Ecto neural progenitor cell (in vitro differentiated cells): ENCODE measurements around the gene MCU.
"Not testable (repeated sequence)": the region's sequence is repeated elsewhere in the genome, so short reads cannot be mapped to it uniquely, and the experiment has no call there.

ENCODE experiments used
- DNase-seq: peaks from one replicate; pipeline ENCODE4 v3.0.0-alpha.2; 2018; ENCODE audit warnings: low spot score

Gene MCU

GRCh38 chr10:72903941-72904446 lies 212.1 kb downstream of the MCU start:
- not testable (repeated sequence) for DNase-seq

GRCh38 chr10:72904806-72905205 lies 212.9 kb downstream of the MCU start:
- no peak for DNase-seq

- DNase-seq: no peak
Measured at GRCh38 chr10:72906446-72906845, 214.5 kb downstream of the MCU start.

GRCh38 chr10:72910705-72911104 lies 218.8 kb downstream of the MCU start:
- DNase-seq: no peak

GRCh38 chr10:72911758-72912157 lies 219.8 kb downstream of the MCU start:
- DNase-seq: no peak

GRCh38 chr10:72912736-72913135 lies 220.8 kb downstream of the MCU start:
- no peak for DNase-seq

- DNase-seq: no peak
Measured at GRCh38 chr10:72913287-72913686, 221.3 kb downstream of the MCU start.

GRCh38 chr10:72917201-72917600 lies 225.3 kb downstream of the MCU start:
- DNase-seq: not testable (repeated sequence)

GRCh38 chr10:72917803-72918332 lies 225.9 kb downstream of the MCU start:
- DNase-seq: not testable (repeated sequence)

GRCh38 chr10:72918352-72918751 lies 226.4 kb downstream of the MCU start:
- no peak for DNase-seq

GRCh38 chr10:72921147-72921683 lies 229.3 kb downstream of the MCU start:
- not testable (repeated sequence) for DNase-seq

- no peak for DNase-seq
Measured at GRCh38 chr10:72924351-72924750, 232.4 kb downstream of the MCU start.

- no peak for DNase-seq
Measured at GRCh38 chr10:72925951-72926465, 234.1 kb downstream of the MCU start.

- DNase-seq: no peak
Measured at GRCh38 chr10:72927485-72927884, 235.5 kb downstream of the MCU start.

- DNase-seq: no peak
Measured at GRCh38 chr10:72928798-72929197, 236.9 kb downstream of the MCU start.

GRCh38 chr10:72930276-72930675 lies 238.3 kb downstream of the MCU start:
- no peak for DNase-seq

GRCh38 chr10:72932259-72933015 lies 240.5 kb downstream of the MCU start:
- DNase-seq: no peak

GRCh38 chr10:72935361-72935760 lies 243.4 kb downstream of the MCU start:
- DNase-seq: no peak
